ENCODE results near the gene ANKRD7.
A peak's percentile ranks its signal among the peaks of the same experiment; 100 is the strongest.

The ANKRD7 gene, protein sequence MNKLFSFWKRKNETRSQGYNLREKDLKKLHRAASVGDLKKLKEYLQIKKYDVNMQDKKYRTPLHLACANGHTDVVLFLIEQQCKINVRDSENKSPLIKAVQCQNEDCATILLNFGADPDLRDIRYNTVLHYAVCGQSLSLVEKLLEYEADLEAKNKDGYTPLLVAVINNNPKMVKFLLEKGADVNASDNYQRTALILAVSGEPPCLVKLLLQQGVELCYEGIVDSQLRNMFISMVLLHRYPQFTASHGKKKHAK

DNA sequence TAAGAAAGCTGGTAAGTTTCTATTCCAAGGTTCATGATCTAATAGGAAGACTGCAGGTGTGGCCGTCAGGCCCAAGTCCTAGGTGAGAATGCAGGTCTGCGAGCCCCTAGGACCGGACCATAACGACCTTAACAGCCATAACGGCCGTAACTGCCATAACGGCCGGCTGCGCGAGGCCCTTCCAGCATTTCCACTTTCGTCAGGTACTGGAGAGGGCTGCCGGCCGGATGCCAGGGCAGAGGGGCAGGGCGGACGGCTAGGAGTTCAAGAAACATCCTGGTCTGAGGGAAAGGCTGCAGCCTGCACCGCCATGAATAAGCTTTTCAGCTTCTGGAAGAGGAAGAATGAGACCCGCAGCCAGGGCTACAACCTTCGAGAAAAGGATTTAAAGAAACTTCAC is at the start of gene ANKRD7:
Gene ANKRD7, plus strand, starts transcription at position 184 of the 400 bp plus-strand sequence. Its CDS starts 127 bp downstream, at position 311.
- no peak for DNase-seq

DNA sequence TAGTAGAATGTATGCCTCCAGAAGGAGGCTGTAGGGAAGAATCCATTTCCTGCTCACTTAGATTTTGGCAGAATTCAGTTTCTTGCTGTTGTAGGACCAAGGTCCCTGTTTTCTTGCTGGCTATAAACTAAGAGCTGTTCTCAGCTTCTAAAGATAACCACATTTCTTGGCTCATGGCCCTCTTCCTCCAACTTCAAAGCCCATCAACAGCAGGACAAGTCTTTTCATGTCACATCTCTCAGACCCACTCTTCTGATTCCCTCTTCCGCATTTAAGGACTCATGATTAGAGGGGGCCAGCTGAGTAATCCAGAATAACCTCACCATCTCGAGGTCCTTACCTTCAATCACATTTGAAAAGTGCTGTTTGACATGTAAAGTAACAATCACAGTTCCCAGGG is 48.8 kb upstream of the ANKRD7 start:
- DNase-seq: no peak

DNA sequence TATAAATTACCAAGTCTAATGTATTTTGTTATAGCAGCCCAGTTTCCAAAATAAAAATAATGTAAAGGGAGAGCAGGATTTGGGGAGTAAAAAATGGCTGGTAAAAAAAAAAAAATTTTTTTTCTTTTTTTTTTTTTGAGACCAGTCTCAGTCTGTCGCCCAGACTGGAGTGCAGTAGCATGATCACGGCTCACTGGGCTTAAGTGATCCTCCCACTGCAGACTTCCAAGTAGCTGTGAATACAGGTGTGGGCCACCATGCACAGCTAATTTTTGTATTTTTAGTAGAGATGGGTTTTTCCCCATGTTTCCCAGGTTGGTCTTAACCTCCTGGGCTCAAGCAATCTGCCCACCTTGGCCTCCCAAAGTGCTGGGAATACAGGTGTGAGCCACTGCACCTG is 45.3 kb upstream of the ANKRD7 start:
- no peak for DNase-seq

DNA sequence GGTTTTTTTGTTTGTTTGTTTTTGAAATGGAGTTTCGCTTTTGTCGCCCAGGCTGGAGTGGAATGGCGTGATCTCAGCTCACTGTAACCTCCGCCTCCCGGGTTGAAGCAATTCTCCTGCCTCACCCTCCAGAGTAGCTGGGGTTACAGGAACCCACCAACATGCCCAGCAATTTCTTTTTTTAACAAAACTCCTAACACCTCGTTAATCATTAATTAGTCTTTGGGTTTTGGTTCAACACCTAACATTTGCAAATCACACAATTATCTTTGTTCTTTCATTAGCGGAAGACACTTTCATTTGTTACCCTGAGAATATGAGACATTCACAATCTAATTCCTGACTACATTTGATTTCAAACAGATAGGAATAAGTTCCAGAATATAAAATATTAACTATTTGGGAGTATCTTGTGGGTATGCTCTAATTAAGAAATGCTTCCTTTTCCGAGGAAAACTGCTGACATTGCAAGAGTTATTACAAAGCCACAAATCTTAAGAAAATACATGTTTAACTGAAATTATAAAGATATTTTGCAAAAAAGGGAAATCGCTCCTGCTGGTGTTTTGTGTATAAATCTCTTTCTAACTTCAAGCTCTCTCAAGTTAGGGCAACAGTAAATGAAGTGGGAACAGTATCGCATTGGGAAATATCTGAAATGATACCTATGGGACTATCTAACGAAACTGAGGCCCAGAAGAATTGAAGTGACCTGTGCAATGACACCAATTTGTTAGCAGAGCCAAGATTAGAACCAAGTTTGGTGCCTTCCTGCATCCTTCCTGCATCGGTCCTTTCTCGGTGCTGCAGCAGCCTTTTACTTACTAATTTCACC is 41.7 kb upstream of the ANKRD7 start:
- DNase-seq: no peak

DNA sequence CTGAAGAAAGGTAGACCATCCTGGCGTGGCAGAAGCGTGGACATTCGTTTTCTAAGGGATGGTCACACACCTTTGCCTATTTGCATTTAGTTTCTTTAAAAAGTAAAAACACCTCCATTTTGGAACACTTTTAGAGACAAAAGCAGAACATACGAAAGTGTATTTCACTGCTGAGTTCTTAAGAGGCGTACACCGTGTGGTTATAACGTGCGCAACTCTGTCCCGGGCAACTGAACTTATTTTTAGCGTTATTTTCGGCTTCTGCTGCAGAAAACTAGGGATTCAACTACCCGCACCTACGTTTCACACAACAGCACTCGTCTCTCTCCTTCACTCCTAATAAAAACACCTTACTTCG is 41.1 kb upstream of the ANKRD7 start:
- DNase-seq: no peak

DNA sequence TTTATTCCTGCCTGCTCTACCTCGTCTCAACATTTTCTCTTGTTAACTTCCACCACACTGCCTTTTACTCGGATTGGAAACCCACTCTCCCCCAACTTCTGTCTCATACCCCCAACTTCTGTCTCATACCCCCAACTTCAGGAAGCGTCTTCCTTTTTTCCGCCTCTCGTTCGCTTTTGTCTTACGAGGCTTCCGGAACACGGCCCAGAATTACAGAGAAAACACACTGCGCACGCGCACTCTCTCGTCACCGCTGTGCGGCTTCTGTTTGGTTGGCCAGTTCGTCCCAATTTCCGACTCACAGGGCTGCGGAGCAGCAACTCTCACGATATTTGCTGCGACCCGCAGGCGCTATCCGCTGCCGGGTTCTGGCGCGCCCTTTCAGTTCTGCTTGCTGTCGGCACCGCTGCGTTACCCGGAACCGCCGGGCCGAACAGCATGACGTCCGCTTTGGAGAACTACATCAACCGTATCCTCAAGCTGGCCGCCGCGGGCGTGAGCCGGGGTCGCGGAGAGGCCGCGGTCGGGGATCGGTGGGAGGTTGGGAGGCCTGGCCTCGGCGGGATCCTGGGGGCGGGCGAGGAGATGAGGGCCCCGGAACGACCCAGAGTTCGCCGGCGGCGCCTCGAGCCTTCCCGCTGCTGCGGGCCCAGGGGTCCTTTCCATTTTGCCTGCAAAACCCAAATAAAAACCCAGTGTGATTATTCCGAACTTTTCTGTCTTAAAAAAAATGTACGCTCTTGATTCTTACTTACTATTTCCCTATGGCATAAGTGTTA is 40.5 kb upstream of the ANKRD7 start, which contains the start of gene LSM8:
Gene LSM8, plus strand, starts transcription at position 379 of the 779 bp plus-strand sequence. Its CDS starts 60 bp downstream, at position 439.
- peak; percentile 99 for DNase-seq

DNA sequence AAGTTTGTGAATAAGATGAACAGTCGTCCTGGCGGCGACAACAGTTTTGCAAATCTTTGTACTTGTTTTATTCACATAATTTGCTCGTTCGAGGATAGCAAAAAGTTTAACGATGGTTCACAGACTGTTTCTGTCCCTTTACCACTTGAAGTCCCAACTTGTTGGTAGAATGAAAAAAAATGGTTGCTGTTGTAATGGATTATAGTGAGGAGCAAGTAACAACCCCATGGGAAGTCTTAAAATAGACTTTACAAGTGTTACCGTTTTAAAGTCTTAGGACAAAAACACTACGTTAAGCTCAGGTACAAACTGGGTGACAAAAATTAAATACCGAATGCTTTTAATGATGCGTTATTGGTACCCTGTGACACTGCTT is 40.0 kb upstream of the ANKRD7 start:
- DNase-seq: no peak

DNA sequence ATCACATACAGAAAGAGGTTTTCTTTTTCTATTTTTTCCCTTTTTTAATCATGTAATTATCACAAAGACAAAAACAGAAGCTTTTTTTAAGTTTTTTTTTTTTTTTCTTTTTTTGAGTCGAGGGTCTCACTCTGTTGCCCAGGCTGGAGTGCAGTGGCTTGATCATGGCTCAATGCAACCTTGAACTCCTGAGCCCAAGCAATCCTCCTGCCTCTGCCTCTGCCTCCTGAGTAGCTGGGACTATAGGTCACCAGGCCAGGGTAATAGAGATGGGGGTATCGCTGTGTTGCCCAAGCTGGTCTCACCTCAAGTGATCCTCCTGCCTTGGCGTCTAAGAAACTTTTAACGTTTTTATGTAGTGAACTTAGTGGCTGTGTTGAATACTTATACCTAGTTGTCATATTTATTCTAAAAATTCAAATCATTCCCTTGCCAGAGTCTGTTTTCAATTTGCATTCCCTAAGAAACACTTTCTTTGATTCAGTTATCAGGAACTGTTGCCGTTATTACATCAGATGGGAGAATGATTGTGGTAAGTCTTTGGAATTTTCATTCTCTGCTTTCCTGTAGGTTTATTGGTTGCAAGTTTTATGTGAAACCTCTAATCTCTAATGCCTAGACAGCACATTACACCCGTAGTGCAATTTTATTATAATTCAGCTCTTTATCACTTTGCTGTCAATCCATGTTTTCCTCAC is 39.2 kb upstream of the ANKRD7 start:
- no peak for DNase-seq

DNA sequence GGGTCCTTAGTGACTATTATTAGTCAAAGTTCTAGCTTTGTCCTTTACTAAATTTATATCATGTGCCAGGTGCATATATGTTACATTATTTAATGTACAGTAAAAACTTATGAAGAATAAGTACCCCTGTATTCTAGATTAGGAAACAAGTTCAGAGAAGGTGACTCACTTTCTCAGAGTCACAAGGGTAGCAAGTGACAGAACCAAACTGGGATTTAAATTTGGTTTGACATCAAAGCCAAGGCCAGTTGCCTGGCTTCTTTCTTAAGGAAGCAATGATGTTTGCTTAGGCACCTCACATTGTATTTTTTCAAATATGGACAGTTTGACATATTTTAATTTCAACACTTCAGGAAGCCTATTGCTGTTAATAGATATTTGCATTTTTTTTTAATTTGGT is 38.0 kb upstream of the ANKRD7 start:
- DNase-seq: no peak

DNA sequence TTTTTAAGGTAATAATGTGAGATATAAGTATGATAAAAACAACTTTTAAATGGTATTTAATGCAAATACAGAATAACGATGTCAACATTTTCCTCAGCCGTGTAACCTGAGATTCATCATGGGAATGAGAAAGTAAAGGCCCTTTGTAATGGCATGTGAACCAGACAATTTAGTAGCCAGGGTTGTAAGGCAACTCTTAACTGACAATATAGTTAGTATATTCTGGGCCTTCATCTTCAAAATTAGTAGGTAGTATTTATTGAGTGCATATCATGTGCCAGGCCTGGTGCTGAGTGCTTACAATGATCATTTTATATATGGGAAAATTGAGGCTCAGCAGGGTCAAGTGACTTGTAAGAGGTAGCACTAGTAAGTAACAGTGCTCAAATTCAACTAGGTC is 29.9 kb upstream of the ANKRD7 start:
- no peak for DNase-seq

DNA sequence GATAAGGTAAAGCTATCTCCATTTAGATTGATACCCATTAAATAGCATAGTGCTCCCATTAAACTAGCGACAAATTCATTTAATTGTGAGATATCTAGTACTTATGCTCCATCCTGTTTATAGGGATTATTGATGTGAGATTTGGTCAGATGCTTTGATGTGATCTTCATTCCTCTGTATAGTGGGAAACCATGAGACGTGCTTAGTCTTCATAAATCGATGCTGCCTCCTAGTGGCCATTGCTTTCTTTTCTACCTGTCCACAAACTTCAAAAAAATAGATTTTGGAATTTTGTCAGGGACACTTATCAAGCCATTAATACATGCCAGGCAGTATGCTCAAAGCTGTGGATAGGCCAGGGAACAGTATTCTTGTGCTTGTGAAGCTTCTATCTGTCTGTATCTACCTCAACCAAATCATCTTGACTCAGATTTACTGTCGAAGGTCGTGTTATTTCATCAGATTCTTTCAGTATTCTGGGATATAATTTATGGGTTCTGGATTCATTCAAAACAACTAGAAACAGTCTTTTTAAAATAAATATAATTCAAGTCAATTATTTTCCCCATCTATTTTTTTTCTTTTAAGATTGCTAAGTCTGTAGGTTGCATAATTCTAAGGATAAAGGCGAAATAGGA is 28.5 kb upstream of the ANKRD7 start:
- DNase-seq: peak; percentile 74 to 77

DNA sequence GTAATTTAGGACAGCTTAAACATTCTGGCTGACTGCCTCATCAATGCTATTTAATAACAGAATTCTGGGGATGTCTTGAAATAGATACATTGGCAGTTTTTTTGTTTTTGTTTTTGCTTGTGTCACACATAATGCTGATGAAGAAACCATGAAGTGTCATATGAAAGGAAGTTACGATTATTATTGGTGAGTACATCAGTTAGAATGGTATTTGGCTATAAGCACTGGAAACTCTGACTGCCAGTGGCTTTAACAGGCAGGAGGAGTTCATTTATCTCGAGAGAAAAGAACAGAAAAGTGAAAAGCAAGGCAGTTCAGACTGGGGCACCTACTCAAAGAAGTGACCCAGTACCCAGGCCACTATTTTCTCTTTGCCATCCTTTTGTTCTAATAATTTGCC is 22.4 kb upstream of the ANKRD7 start:
- no peak for DNase-seq

DNA sequence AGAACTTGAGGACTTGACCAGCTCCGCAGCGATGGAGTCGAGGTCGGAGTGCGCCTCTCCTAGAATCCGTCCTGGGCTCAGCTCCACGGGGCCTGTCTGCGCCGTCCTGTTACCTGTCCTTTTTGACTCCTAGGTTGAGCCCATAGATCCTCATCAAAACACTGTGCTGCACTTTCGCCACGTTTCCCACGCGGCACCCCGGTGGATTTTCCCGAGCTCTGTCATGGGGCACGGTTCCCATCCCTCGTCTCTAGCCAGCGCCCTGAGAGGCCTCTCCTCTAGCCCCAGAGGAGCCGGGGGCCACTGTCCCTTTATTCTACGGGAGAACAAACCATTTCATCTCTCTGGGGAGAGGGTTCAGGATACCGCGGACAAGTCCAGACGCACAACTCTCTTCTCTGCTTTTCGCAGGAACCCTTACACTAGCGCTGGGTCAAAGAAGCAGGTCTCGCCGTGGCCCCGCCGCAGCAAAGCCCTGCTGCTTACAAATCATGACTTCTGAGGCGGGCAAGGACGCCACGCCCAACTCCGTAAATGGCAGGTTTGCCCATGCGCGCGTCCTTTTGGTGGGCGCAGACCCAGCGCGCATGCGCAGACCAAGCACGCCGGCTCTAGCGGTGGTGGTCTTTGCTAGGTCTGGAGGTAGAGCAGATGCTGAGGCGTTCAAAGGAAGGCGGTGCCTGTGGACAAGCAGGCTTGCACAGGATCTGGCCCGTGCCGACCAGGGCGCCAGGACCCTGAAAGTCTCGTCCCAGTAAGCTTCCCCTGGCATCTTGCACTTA is 10.3 kb upstream of the ANKRD7 start:
- no peak for DNase-seq

DNA sequence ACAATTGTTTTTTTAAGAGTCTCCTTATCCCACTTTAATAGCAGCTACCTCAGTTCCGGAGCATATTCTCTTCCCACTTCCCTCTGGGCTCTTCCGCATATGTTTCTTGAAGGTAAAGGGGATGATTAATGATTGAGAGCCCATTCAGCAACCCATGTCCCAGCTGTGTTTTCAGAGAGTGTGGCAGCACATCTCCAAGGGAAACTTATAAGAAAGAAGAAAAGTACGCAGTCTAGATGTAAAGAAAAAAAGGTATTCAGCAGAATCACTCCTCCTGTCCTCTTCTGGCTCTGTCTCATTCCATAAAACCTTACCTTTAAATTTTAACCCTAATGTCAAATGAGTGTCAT is 9.7 kb upstream of the ANKRD7 start:
- DNase-seq: no peak

DNA sequence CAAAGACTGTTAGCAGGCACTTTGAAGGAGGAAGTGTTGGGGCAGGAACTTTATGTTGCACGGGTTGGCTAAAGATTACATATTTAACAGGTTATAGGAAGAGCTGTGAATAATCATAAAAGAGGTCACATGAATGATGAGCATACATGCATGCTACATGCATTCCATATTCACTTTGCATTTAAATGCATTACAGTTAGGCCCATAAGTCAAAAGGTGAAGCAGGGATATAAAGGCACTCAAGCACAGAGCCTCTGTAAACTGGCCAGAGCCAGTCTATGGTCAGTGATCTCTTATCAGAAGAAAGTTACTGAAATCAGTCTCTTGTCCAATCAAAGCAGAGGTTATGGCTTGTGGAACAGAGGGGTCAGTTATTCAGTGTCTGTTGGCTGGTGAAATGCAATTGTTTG is 7.3 kb upstream of the ANKRD7 start:
- no peak for DNase-seq

DNA sequence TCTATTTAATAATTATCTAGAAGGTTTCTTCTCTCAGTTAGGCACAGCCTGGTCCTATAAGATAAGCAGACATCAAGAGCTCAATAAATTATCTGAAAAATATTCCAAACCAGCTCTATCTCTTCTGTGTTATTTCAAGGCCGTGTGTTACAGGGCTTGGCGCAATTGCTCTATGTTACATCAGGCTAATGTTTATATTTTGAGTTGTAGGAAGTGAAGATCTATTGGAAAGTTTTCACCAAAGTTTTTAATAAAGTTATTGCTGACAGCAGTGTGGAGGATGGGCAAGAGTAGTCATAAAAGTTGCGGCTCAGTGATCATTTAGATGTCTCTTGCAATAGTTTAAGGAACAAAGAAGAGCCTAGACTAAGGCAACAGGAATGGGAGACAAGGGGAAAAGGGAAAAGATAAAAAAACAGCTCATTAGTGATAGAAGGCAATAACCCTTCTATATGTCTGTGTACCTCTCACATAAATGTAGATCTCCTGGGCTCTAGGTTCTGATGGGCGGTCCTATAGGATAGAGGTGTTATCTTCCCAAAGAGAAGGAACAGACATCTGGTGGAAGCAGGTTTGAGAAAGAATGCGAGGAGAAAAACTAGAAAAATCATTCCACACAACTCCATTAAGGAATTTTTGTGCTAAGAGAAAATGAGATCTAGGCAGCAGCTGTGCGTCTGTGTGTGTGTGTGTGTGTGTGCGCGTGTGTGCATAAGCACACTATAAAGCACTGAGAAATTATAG is 5.9 kb upstream of the ANKRD7 start:
- no peak for DNase-seq

DNA sequence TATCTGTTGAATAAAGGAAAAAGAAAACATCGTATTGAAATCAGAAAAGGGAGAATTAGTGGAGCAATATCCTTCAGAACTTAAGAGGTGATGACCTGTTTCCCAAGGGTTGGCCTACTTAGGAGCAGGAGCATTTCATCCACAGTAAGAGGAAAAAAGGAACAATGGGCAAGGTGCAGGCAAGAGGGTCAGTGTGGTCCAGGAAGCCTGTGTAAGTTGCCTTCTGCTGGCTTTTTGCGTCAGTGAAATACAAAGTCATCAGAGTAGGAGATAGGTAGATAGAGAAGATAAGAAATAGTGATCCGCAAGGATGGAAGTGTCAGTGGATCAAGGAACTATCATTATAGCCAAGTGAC is 5.4 kb upstream of the ANKRD7 start:
- no peak for DNase-seq

DNA sequence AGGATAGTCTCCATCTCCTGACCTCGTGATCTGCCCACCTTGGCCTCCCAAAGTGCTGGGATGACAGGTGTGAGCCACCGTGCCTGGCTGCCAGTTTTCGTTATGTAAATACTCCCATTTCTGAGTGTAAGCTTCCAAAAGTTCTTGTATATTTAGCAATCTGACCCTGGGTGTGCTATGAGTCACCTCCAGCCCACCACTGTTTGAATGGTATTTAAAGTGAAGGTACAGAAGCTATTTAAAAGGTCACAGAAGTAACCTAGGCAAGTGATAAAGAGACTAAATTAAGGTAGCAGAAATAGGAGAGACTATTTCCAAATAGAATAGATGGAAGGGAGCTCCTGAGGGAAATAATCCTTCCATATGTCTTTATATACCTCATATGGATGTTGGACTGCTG is 3.9 kb upstream of the ANKRD7 start:
- DNase-seq: no peak

DNA sequence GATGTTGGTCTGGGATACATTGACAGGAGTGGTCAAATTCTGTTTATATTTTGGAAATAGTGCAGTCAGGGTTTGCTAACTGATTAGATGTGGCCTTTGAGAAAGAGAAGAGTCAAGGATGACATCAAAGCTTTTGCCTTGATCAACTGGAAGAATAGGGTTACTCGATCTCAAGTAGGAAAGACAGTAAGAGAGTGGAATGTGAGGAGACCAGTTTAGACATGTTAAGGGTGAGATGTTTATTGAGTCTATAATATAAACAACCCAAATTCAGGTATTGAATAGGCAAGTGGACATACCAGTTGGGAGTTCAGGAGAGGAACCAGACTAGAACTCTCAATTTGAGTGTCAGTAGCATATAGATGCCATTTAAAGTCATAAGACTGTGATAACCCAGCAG is 1.9 kb upstream of the ANKRD7 start:
- no peak for DNase-seq

DNA sequence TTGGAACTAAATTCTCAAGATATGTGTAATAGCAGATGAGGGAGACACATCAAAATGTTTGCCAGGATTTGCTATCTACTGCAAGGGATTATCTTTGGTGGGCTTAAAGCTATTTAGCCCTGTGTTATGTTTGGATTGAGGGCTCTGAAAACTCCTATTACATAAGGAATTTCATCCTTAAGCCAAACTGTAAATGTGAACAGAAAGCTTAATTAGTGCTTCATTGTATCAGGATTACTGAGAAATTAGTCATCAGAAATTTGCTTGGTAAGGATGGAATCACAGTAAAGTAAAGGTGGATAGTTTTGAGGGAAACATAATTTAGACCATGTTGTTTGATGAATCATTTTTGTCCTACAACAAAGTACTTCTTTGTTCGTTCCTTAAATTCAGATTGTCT is 8.3 kb downstream of the ANKRD7 start:
- DNase-seq: no peak

DNA sequence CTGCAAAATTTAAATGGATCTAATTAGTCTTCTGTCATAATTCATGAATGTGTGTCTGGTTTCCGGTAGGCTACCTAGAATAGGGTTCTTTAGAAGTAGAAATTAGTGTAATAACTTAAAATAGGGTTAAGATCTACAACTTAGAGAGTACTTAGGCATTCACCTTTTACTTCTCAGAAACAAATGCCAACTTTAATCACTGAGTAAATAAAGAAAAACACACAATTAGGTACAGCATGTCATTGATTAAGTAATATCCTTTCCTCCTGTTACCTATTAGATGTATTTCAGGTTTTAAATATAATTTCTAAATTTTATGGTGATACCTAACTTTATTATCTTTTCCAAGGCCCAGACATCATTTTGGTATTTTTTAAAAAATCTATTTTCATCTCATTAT is 9.3 kb downstream of the ANKRD7 start:
- no peak for DNase-seq

Data from NCI-H2081 (cell line).